HEK293 (cell line): ENCODE results near the gene CUL9.

ENCODE experiments used
- CTCF ChIA-PET: fragments of 350-600 bp; formaldehyde crosslinking; extraction: SDS; loops from one replicate; lab custom pipeline; 2021; ENCODE audit warnings: antibody characterized with exemption; lab: Yijun Ruan, JAX
- POLR2A ChIA-PET: fragments of 300-600 bp; formaldehyde crosslinking; extraction: SDS; loops from one replicate; lab custom pipeline; 2020; ENCODE audit warnings: antibody characterized with exemption, inconsistent platforms; lab: Yijun Ruan, JAX
- H3K27ac ChIP-seq: fragments of 200-500 bp; sonication (Bioruptor generic); 2 replicates; pipeline ENCODE4 v1.5.1; 2014; ENCODE audit warnings: low read depth, low read length, control low read depth, inconsistent platforms; ENCODE audit errors: extremely low read depth
- H3K36me3 ChIP-seq, 2 experiments: fragments of 200-500 bp in 1 of 2; sonication (Bioruptor generic) in 1 of 2; 1 replicate in 1 of 2; 2 replicates in 1 of 2; pipeline ENCODE4 v1.5.1; 2014 to 2017; ENCODE audit warnings: inconsistent platforms in 2 of 2, low read length in 2 of 2; ENCODE audit not compliant: control insufficient read depth in 2 of 2, insufficient read depth in 1 of 2
- H3K4me1 ChIP-seq: fragments of 200-500 bp; sonication (Bioruptor generic); 2 replicates; pipeline ENCODE4 v1.5.1; 2014; ENCODE audit warnings: mild to moderate bottlenecking, low read length, inconsistent platforms; ENCODE audit not compliant: control insufficient read depth, insufficient read depth
- H3K4me3 ChIP-seq: 2 replicates; pipeline ENCODE4 v1.5.1; 2011; ENCODE audit warnings: low read depth, mild to moderate bottlenecking, control low read depth, low read length, moderate library complexity
- H3K9me3 ChIP-seq: fragments of 200-500 bp; sonication (Bioruptor generic); 2 replicates; pipeline ENCODE4 v1.5.1; 2014; ENCODE audit warnings: low read depth, low read length, inconsistent platforms; ENCODE audit not compliant: control insufficient read depth, insufficient read depth
- GLIS1 ChIP-seq: fragments of 450-650 bp; formaldehyde crosslinking; IDR thresholded peaks from 2 replicates; pipeline ENCODE4 v1.5.1; 2016; ENCODE audit warnings: missing biosample characterization, missing genetic modification characterization
- PRDM4 ChIP-seq: fragments of 450-650 bp; formaldehyde crosslinking; IDR thresholded peaks from 2 replicates; pipeline ENCODE4 v1.5.1; 2017; ENCODE audit warnings: missing biosample characterization, missing genetic modification characterization
- PRDM6 ChIP-seq: fragments of 450-650 bp; formaldehyde crosslinking; IDR thresholded peaks from 2 replicates; pipeline ENCODE4 v1.5.1; 2017; ENCODE audit warnings: missing biosample characterization, missing genetic modification characterization
- ZBTB21 ChIP-seq: fragments of 450-650 bp; formaldehyde crosslinking; IDR thresholded peaks from 2 replicates; pipeline ENCODE4 v1.5.1; 2017; ENCODE audit warnings: missing biosample characterization, missing genetic modification characterization
- ZFHX2 ChIP-seq: fragments of 450-650 bp; formaldehyde crosslinking; conservative IDR thresholded peaks from 2 replicates; pipeline ENCODE4 v1.5.1; 2016; ENCODE audit warnings: missing biosample characterization, missing genetic modification characterization
- ZNF239 ChIP-seq: fragments of 450-650 bp; formaldehyde crosslinking; IDR thresholded peaks from 2 replicates; pipeline ENCODE4 v1.5.1; 2016; ENCODE audit warnings: missing biosample characterization, missing genetic modification characterization
- ZNF341 ChIP-seq: fragments of 450-650 bp; formaldehyde crosslinking; IDR thresholded peaks from 2 replicates; pipeline ENCODE4; 2016; ENCODE audit warnings: low read depth, missing biosample characterization, missing genetic modification characterization
- ZNF354C ChIP-seq: fragments of 450-650 bp; formaldehyde crosslinking; IDR thresholded peaks from 2 replicates; pipeline ENCODE4 v1.5.1; 2016; ENCODE audit warnings: missing biosample characterization, missing genetic modification characterization, low read depth, borderline replicate concordance
- ZNF366 ChIP-seq: fragments of 450-650 bp; formaldehyde crosslinking; conservative IDR thresholded peaks from 2 replicates; pipeline ENCODE4 v1.5.1; 2016; ENCODE audit warnings: missing biosample characterization, missing genetic modification characterization
- ZNF423 ChIP-seq: fragments of 450-650 bp; formaldehyde crosslinking; IDR thresholded peaks from 2 replicates; pipeline ENCODE4 v1.5.1; 2016; ENCODE audit warnings: missing biosample characterization, missing genetic modification characterization
- ZNF473 ChIP-seq: fragments of 450-650 bp; formaldehyde crosslinking; IDR thresholded peaks from 2 replicates; pipeline ENCODE4 v1.5.1; 2017; ENCODE audit warnings: missing biosample characterization, missing genetic modification characterization
- ZNF626 ChIP-seq: fragments of 450-650 bp; sonication (Bioruptor Pico); formaldehyde crosslinking; IDR thresholded peaks from 2 replicates; pipeline ENCODE4 v1.5.1; 2018; ENCODE audit warnings: missing biosample characterization, missing genetic modification characterization, inconsistent platforms
- ZNF664 ChIP-seq: fragments of 450-650 bp; formaldehyde crosslinking; IDR thresholded peaks from 2 replicates; pipeline ENCODE4 v1.5.1; 2016; ENCODE audit warnings: missing biosample characterization, missing genetic modification characterization
- ZNF747 ChIP-seq: fragments of 450-650 bp; formaldehyde crosslinking; IDR thresholded peaks from 2 replicates; pipeline ENCODE4 v1.5.1; 2016; ENCODE audit warnings: missing biosample characterization, missing genetic modification characterization
- ZNF768 ChIP-seq: fragments of 450-650 bp; formaldehyde crosslinking; IDR thresholded peaks from 2 replicates; pipeline ENCODE4 v1.5.1; 2018; ENCODE audit warnings: missing biosample characterization, mild to moderate bottlenecking, missing genetic modification characterization
- TF ChIP-seq, protein P1 (sequence below): fragments of 450-650 bp; formaldehyde crosslinking; IDR thresholded peaks from 2 replicates; pipeline ENCODE4 v1.5.1; 2017; ENCODE audit warnings: missing biosample characterization, missing genetic modification characterization
- TF ChIP-seq, protein P2 (sequence below): fragments of 450-650 bp; formaldehyde crosslinking; IDR thresholded peaks from 2 replicates; pipeline ENCODE4 v1.5.1; 2016; ENCODE audit warnings: missing biosample characterization, missing genetic modification characterization
- TF ChIP-seq, protein P3 (sequence below): fragments of 450-650 bp; formaldehyde crosslinking; IDR thresholded peaks from 2 replicates; pipeline ENCODE4 v1.5.1; 2017; ENCODE audit warnings: missing biosample characterization, missing genetic modification characterization
- TF ChIP-seq, protein P4 (sequence below): fragments of 450-650 bp; formaldehyde crosslinking; IDR thresholded peaks from 2 replicates; pipeline ENCODE4 v1.5.1; 2016; ENCODE audit warnings: missing biosample characterization, missing genetic modification characterization
- TF ChIP-seq, protein P5 (sequence below): fragments of 450-650 bp; formaldehyde crosslinking; IDR thresholded peaks from 2 replicates; pipeline ENCODE4; 2016; ENCODE audit warnings: missing biosample characterization, missing genetic modification characterization

The CUL9 gene

GRCh38 chr6:43180058-43180457, 1.9 kb upstream of the CUL9 start (continued):
- TF ChIP-seq ZNF473 (tag by site-specific recombination) (no peak), PRDM6 (tag by site-specific recombination) (no peak), ZNF423 (tag by site-specific recombination) (no peak), ZNF626 (tag by site-specific recombination) (no peak), ZBTB21 (no peak), ZNF341 (tag by site-specific recombination) (0 out of 2 replicates have a peak, but pooled peaks have one; percentile 27), ZNF747 (tag by site-specific recombination) (no peak)
- TF ChIP-seq, protein P1, sequence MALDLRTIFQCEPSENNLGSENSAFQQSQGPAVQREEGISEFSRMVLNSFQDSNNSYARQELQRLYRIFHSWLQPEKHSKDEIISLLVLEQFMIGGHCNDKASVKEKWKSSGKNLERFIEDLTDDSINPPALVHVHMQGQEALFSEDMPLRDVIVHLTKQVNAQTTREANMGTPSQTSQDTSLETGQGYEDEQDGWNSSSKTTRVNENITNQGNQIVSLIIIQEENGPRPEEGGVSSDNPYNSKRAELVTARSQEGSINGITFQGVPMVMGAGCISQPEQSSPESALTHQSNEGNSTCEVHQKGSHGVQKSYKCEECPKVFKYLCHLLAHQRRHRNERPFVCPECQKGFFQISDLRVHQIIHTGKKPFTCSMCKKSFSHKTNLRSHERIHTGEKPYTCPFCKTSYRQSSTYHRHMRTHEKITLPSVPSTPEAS (tag by site-specific recombination): no peak
- TF ChIP-seq, protein P2, sequence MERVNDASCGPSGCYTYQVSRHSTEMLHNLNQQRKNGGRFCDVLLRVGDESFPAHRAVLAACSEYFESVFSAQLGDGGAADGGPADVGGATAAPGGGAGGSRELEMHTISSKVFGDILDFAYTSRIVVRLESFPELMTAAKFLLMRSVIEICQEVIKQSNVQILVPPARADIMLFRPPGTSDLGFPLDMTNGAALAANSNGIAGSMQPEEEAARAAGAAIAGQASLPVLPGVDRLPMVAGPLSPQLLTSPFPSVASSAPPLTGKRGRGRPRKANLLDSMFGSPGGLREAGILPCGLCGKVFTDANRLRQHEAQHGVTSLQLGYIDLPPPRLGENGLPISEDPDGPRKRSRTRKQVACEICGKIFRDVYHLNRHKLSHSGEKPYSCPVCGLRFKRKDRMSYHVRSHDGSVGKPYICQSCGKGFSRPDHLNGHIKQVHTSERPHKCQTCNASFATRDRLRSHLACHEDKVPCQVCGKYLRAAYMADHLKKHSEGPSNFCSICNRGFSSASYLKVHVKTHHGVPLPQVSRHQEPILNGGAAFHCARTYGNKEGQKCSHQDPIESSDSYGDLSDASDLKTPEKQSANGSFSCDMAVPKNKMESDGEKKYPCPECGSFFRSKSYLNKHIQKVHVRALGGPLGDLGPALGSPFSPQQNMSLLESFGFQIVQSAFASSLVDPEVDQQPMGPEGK (tag by site-specific recombination): 0 out of 2 replicates have a peak, but pooled peaks have one; percentile 29

DNA sequence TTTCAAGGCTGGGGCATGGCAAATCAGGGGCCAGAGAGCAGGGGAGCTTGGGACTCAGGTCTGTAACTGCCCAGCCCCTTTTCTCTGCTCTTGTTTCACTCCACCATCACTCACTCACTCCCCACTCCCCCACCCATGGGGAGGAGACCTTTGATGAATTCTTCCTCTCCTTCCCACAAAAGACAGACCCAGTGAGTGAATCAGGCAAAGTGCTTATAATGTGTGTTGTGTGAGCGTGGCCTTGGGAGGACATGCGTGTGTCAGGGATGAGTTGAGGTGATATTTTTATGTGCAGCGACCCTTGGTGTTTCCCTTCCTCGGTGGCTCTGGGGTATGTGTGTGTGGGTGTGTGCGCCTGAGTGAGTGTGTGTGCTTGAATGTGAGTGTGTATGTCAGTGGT, 1.0 kb upstream of the CUL9 start:
- Histone ChIP-seq H3K4me3 (no peak overlapping the region), H3K27ac (no peak overlapping the region), H3K9me3 (no peaks in the 10 kb centered on the region), H3K36me3 (peaks cover 16 to 55% of the 10 kb centered on the region in 2 experiments), H3K4me1 (peaks cover 3% of the 10 kb centered on the region; the same call in 1 of the 2 replicates)
- CTCF ChIA-PET: interaction anchor here (0.8 to 1.5 kb wide), 3 partner anchors 9 to 48 kb away, joined by 3 to 5 read pairs (median 4); partner anchors contain the start of gene DNPH1
- POLR2A ChIA-PET: no interaction called here
- TF ChIP-seq, protein P1 (tag by site-specific recombination): peak; percentile 84
- TF ChIP-seq, protein P3, sequence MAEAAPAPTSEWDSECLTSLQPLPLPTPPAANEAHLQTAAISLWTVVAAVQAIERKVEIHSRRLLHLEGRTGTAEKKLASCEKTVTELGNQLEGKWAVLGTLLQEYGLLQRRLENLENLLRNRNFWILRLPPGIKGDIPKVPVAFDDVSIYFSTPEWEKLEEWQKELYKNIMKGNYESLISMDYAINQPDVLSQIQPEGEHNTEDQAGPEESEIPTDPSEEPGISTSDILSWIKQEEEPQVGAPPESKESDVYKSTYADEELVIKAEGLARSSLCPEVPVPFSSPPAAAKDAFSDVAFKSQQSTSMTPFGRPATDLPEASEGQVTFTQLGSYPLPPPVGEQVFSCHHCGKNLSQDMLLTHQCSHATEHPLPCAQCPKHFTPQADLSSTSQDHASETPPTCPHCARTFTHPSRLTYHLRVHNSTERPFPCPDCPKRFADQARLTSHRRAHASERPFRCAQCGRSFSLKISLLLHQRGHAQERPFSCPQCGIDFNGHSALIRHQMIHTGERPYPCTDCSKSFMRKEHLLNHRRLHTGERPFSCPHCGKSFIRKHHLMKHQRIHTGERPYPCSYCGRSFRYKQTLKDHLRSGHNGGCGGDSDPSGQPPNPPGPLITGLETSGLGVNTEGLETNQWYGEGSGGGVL (tag by site-specific recombination): peak; percentile 25; the same call in 1 of the 2 replicates
- no peak for TF ChIP-seq ZNF664 (tag by site-specific recombination)
- no peak for TF ChIP-seq ZNF768 (tag by site-specific recombination)
- TF ChIP-seq, protein P4, sequence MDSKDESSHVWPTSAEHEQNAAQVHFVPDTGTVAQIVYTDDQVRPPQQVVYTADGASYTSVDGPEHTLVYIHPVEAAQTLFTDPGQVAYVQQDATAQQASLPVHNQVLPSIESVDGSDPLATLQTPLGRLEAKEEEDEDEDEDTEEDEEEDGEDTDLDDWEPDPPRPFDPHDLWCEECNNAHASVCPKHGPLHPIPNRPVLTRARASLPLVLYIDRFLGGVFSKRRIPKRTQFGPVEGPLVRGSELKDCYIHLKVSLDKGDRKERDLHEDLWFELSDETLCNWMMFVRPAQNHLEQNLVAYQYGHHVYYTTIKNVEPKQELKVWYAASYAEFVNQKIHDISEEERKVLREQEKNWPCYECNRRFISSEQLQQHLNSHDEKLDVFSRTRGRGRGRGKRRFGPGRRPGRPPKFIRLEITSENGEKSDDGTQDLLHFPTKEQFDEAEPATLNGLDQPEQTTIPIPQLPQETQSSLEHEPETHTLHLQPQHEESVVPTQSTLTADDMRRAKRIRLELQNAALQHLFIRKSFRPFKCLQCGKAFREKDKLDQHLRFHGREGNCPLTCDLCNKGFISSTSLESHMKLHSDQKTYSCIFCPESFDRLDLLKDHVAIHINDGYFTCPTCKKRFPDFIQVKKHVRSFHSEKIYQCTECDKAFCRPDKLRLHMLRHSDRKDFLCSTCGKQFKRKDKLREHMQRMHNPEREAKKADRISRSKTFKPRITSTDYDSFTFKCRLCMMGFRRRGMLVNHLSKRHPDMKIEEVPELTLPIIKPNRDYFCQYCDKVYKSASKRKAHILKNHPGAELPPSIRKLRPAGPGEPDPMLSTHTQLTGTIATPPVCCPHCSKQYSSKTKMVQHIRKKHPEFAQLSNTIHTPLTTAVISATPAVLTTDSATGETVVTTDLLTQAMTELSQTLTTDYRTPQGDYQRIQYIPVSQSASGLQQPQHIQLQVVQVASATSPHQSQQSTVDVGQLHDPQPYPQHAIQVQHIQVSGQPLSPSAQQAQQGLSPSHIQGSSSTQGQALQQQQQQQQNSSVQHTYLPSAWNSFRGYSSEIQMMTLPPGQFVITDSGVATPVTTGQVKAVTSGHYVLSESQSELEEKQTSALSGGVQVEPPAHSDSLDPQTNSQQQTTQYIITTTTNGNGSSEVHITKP: peak; percentile 61; the same call in 1 of the 2 replicates
- TF ChIP-seq GLIS1 (tag by site-specific recombination): no peak
- TF ChIP-seq, protein P5, sequence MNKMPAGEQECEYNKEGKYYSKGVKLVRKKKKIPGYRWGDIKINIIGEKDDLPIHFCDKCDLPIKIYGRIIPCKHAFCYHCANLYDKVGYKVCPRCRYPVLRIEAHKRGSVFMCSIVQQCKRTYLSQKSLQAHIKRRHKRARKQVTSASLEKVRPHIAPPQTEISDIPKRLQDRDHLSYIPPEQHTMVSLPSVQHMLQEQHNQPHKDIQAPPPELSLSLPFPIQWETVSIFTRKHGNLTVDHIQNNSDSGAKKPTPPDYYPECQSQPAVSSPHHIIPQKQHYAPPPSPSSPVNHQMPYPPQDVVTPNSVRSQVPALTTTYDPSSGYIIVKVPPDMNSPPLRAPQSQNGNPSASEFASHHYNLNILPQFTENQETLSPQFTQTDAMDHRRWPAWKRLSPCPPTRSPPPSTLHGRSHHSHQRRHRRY (tag by site-specific recombination): no peak
- TF ChIP-seq ZNF366 (tag by site-specific recombination): peak; percentile 54
- no peak for TF ChIP-seq ZNF239 (tag by site-specific recombination)
- TF ChIP-seq PRDM4 (tag by site-specific recombination): 0 out of 2 replicates have a peak, but pooled peaks have one; percentile 45
- no peak for TF ChIP-seq ZNF354C (tag by site-specific recombination)
- peak; percentile 83 for TF ChIP-seq ZFHX2 (tag by site-specific recombination)
